ENCODE measurements around the gene DICER1. TPM values are rescaled to one million over a fixed set of nuclear protein-coding genes. Genes with fewer than 3 reads are reported as not detected.

Gene DICER1
- total RNA-seq, 1 donor from 2014 or later, result 66.4 TPM

- Histone ChIP-seq H3K9me3 (no peaks in the 10 kb centered on the region), H3K4me3 (no peak overlapping the region), H3K36me3 (no peaks in the 10 kb centered on the region), H3K27ac (no peak overlapping the region), H3K27me3 (ENCODE audit: low read depth) (peaks cover 9% of the 10 kb centered on the region), H3K4me1 (no peaks in the 10 kb centered on the region)
- intact Hi-C loops (cut with DNase I), result no loop called here
- DNase-seq (no peak), ATAC-seq (no peak)
- TF ChIP-seq CTCF (IDR thresholded peaks at IDR 0.05), result no peak
Measured at GRCh38 chr14:95046711-95047681, 110.3 kb downstream of the DICER1 start.

DNA sequence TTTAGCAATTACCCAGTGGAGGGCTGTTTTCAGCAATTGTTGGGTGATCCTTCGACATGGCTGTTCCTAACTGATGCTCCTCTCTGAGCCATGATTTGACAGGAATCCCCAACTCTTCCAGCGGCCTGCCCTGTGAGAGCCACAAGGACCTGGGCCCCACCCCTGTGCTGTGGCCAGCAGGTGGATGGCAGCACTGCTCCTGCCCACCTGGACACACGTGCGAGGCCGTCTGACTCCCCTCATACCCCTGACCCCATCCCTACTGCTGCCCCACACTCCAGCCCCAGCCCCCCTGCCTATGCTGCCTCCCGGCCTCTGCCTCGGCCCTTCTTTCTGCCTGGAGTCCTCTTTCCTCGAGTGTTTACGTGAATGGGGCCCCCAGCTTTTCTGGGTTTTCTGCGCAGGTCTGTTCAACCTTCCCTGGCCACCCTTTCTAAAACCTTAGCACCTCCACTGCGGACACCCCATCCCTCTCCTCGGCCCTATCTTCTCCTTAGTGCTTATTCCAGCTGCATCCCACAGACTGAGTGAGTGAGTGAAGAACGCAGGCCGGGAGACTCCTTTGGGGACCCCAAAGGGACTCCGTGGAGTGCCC, 111.4 kb downstream of the DICER1 start:
- Histone ChIP-seq H3K4me1 (no peaks in the 10 kb centered on the region), H3K27me3 (ENCODE audit: low read depth) (peaks cover 9% of the 10 kb centered on the region), H3K4me3 (no peak overlapping the region), H3K9me3 (no peaks in the 10 kb centered on the region), H3K36me3 (no peaks in the 10 kb centered on the region), H3K27ac (no peak overlapping the region)
- intact Hi-C loops (cut with DNase I), result no loop called here
- no peak for ATAC-seq
- no peak for TF ChIP-seq CTCF (IDR thresholded peaks at IDR 0.05)
- DNase-seq, result no peak

DNA sequence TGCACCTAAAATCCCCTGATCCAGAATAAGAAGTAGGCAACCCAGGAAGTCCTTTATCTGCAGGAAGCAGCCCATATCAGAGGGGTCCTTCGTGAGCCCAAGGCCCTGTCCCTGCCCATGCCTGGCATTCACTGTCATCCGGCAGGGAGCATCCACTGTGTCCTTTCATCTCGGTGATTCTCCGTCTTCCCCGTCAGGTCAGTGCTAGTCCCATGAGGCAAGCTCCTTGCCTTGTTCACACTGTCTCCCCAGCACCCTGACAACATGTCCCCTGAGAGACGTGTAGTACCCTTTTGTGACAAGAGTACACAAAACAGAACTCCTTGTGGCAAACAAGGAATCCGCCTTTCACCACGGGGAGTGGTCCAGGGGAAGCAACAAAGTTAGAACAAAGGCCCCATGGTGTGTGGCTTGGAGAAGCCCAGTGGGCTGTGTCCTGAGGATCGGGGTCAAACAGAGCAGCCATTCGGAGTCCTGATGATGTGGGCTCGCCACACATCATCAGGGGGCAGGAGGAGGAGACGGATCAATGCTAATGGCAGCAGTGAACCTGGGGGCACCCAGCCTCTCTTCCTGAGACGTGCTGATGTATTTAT, 112.1 kb downstream of the DICER1 start:
- no peak for DNase-seq
- Histone ChIP-seq H3K4me1 (no peaks in the 10 kb centered on the region), H3K27ac (no peak overlapping the region), H3K4me3 (no peak overlapping the region), H3K36me3 (no peaks in the 10 kb centered on the region), H3K9me3 (no peaks in the 10 kb centered on the region), H3K27me3 (ENCODE audit: low read depth) (peaks cover 9% of the 10 kb centered on the region)
- intact Hi-C loops (cut with DNase I), result no loop called here
- ATAC-seq, result no peak
- no peak for TF ChIP-seq CTCF (IDR thresholded peaks at IDR 0.05)

DNA sequence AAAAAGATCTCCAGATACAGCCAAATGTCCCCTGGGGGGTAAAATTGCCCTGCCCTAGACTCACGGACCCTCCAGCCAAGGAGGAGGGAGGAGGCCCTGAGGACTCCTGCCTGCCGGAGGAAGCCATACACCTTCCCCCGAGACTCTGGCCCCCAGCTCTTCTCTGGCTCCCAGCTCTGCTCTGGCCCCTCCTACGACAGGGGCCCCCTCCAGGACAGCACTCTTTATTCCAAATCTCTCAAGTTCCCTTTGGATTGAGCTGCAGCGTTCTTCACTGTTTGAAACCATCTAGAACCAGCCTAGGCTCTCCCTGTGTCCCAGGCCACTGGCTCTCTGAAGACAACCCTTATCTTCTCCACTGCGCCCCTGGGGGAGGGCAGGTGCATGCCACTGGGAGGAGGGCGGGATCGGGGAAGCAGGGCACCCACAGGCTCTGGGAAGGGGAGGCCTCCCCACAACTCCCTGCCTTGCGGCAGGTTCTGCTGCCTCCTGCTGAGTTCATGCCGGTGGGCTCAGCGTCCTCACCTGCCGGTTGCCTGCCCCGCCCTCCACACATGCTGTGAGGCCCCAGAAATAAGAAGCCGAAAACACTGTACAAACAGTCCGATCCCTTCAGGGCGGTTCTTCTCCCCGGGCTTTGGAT, 112.7 kb downstream of the DICER1 start:
- ATAC-seq, result no peak

More for the DNA sequence above, 112.7 kb downstream of the DICER1 start:
- no peaks in the 10 kb centered on the region for H3K36me3 ChIP-seq
- TF ChIP-seq CTCF (IDR thresholded peaks at IDR 0.05), result no peak
- H3K4me3 ChIP-seq, result no peak overlapping the region
- intact Hi-C loops (cut with DNase I), result no loop called here
- H3K9me3 ChIP-seq, result no peaks in the 10 kb centered on the region
- no peak overlapping the region for H3K27ac ChIP-seq
- H3K27me3 ChIP-seq (ENCODE audit: low read depth), result peaks cover 9% of the 10 kb centered on the region
- H3K4me1 ChIP-seq, result no peaks in the 10 kb centered on the region
- no peak for DNase-seq
